Tibial nerve (tissue), 4 donors: ENCODE data around the gene DDC.

Experiments
- EP300 ChIP-seq, 2 donors: sonication (generic); formaldehyde crosslinking; IDR thresholded peaks; one replicate each; pipeline ENCODE4 v1.6.1; 2017; ENCODE audit warnings: antibody characterized with exemption in 2 of 2, mild to moderate bottlenecking in 1 of 2
- POLR2A ChIP-seq, 2 donors: fragments of 450-650 bp; IDR thresholded peaks; one replicate each; pipeline ENCODE4 v1.6.1; 2017; ENCODE audit warnings: antibody characterized with exemption in 2 of 2, mild to moderate bottlenecking in 2 of 2, moderate library complexity in 2 of 2
- TF ChIP-seq, protein P1 (sequence below), 5 experiments: fragments of 200-600 bp in 3 of 5; fragments of 450-650 bp in 2 of 5; sonication (generic) in 3 of 5; IDR thresholded peaks; one replicate each; pipeline ENCODE4 v1.5.1; 2016 to 2019; ENCODE audit warnings: antibody characterized with exemption in 5 of 5, mild to moderate bottlenecking in 3 of 5, moderate library complexity in 2 of 5

DNA sequence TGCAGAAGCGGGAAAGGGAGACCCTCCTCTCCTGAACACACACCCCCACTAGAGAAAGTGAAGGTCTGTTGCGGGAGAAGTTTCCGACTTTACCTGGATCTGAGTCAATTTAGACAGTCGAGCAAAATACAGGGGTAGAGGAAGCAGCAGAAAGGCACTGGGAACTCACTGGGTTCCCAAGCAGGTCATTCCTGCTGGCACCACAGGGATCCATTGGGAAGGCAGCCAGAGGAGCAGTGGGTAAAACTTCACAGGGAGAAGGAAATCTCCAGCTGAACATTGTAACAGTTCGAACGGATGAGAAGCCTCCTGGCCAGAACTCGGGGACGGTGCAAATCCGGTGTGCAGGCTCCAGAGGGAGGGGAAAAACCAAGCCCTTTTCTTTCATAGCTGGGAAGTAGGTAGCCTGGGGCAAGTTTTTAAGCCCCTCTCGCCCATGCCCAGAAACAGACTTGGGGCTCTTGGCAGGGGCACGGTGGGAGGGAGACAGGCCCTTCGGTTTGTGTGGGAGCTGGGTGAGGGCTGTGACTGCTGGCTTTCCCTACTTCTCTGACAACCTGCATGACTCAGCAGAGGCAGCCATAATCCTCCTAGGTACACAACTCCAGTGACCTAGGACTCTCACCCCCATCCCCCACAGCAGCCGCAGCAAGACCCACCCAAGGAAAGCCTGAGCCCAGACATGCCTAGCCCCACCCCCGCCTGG is 51.9 kb downstream of the DDC start:
- TF ChIP-seq POLR2A (IDR thresholded peaks at IDR 0.05): no peak
- no peak for TF ChIP-seq EP300 (IDR thresholded peaks at IDR 0.05)
- TF ChIP-seq, protein P1, sequence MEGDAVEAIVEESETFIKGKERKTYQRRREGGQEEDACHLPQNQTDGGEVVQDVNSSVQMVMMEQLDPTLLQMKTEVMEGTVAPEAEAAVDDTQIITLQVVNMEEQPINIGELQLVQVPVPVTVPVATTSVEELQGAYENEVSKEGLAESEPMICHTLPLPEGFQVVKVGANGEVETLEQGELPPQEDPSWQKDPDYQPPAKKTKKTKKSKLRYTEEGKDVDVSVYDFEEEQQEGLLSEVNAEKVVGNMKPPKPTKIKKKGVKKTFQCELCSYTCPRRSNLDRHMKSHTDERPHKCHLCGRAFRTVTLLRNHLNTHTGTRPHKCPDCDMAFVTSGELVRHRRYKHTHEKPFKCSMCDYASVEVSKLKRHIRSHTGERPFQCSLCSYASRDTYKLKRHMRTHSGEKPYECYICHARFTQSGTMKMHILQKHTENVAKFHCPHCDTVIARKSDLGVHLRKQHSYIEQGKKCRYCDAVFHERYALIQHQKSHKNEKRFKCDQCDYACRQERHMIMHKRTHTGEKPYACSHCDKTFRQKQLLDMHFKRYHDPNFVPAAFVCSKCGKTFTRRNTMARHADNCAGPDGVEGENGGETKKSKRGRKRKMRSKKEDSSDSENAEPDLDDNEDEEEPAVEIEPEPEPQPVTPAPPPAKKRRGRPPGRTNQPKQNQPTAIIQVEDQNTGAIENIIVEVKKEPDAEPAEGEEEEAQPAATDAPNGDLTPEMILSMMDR (IDR thresholded peaks at IDR 0.05): no peak
